Lower leg skin (tissue), 3 donors: ENCODE data around the gene LACTBL1.

Experiments used
- CTCF ChIP-seq, 3 donors: fragments of 450-650 bp; IDR thresholded peaks; one replicate each; pipeline ENCODE4 v1.5.1; 2016; ENCODE audit warnings: antibody characterized with exemption in 3 of 3, mild to moderate bottlenecking in 3 of 3, moderate library complexity in 2 of 3
- POLR2A ChIP-seq, 2 donors: fragments of 450-650 bp; IDR thresholded peaks; one replicate each; pipeline ENCODE4 v1.6.1; 2016 to 2017; ENCODE audit warnings: antibody characterized with exemption in 2 of 2, mild to moderate bottlenecking in 1 of 2, moderate library complexity in 1 of 2

GRCh38 chr1:23007106-23007505 is 34.4 kb upstream of the LACTBL1 start:
- TF ChIP-seq CTCF (IDR thresholded peaks at IDR 0.05) (no peak), POLR2A (IDR thresholded peaks at IDR 0.05) (no peak)
